GM23248 (cell line): ENCODE measurements around the gene ALK.

Source experiments
- EZH2 ChIP-seq: fragments of 200-600 bp; sonication (generic); IDR thresholded peaks from 2 replicates; pipeline ENCODE4 v1.6.1; 2018; ENCODE audit warnings: antibody characterized with exemption, mild to moderate bottlenecking; ENCODE audit not compliant: insufficient read depth, poor library complexity, severe bottlenecking
- EZH2phosphoT487 ChIP-seq: fragments of 200-600 bp; sonication (generic); IDR thresholded peaks from 2 replicates; pipeline ENCODE4 v1.6.1; 2018; ENCODE audit warnings: antibody characterized with exemption, moderate library complexity, mild to moderate bottlenecking, low read depth; ENCODE audit not compliant: insufficient read depth

DNA sequence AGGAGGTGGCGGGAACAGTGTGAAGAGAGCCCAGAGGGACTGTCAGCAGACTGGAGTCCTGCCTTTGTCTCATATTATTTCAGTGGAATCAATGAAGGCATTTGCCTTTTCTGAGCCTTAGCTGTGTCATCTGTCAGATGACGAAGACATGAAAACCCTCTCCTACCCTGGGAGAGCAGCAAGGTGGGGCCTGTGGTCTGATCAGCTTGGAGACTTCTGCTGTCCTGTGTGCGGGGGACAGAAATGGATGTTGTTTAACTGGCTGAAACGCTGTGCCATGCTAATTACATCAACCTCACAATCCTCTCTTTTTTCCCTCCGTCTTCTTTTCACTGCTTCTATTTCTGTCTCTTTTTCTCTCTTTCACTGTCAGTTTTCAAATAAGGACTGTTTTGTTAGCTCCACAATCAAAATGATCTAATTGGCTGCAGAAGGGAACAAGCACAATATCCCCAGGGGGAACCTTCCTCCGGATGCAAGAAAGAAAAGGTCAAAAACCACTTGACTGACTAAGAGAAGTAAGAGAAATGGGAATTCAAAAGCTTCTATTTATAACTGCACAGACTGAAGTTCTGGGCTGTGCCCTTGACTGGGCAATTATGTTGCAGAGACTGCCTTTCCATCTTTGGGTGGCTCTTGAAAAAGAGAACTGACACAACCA, 466.1 kb downstream of the ALK start:
- TF ChIP-seq EZH2phosphoT487 (no peak), EZH2 (no peak)
